HUES64 (cell line): ENCODE results near the gene NELFA.
"Not testable (repeated sequence)": the region's sequence is repeated elsewhere in the genome, so short reads cannot be mapped to it uniquely, and the experiment has no call there.

Source experiments
- H3K27ac ChIP-seq: 2 replicates; pipeline ENCODE4 v1.7.0; 2013; ENCODE audit warnings: low read depth, low read length, inconsistent platforms
- H3K27me3 ChIP-seq: 2 replicates; pipeline ENCODE4 v1.6.1; 2013; ENCODE audit warnings: mild to moderate bottlenecking, low read length; ENCODE audit not compliant: insufficient read depth
- H3K36me3 ChIP-seq: 2 replicates; pipeline ENCODE4 v1.6.1; 2013; ENCODE audit warnings: mild to moderate bottlenecking, low read length; ENCODE audit not compliant: insufficient read depth
- H3K4me1 ChIP-seq: 2 replicates; pipeline ENCODE4 v1.6.1; 2013; ENCODE audit warnings: mild to moderate bottlenecking, low read length, moderate library complexity; ENCODE audit not compliant: insufficient read depth
- H3K4me3 ChIP-seq: 2 replicates; pipeline ENCODE4 v1.5.1; 2013; ENCODE audit warnings: mild to moderate bottlenecking, low read length, moderate library complexity
- H3K9ac ChIP-seq: 2 replicates; pipeline ENCODE4 v1.6.1; 2013; ENCODE audit warnings: mild to moderate bottlenecking, low read depth, low read length
- H3K9me3 ChIP-seq: 2 replicates; pipeline ENCODE4 v1.6.1; 2013; ENCODE audit warnings: low read depth, low read length; ENCODE audit not compliant: insufficient read depth
- WGBS: fragments of 150-250, 120-280 bp; methylation state at CpG from one replicate; pipeline ENCODE4 v1.1.7; 2013; ENCODE audit warnings: missing lambda C conversion rate; 5-methylcytosine and 5-hydroxymethylcytosine counted together

The NELFA gene

DNA sequence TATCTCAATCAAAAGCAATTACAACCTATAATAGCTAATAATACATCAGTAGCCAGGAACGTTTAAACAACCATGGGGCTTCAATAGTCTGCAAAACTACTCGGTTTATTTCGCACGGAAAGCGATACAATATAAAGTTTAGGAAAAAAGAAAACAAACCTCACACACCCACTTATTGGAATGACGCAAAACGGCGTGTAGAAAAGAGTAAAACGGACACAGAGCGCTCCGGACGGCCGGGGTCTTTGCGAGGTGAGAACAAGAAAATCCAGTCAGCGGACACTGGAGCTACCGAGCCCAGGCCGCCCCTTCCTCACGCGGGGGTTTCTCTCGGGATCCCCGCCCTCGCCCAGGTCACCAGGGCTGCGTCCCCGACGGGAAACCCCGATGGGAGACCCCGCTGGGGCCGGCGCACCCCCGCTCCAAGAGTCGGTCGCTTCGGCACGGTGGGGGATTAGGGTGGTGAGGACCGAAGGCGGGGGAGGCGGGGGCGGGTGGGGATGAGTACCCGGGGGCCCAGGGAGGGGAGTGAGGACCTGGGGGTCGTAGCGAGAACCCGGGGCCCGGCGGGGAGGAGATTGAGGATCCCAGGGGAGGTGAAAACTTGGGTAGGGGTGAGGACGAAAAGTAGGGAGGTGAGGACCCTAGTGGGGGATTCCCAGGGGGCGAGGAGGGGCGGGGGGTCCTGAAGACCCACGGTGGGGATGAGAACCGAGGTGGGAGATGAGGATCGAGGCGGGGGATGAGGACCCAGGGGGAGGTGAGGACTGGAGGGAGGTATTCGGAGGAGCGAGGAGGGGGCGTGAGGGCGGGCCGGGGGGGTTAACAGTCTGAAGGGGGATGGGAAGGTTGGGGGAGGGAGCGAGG is 737 bp downstream of the NELFA start:
- H3K9ac ChIP-seq = peak overlapping the region; percentile 99
- H3K27ac ChIP-seq = peak overlapping the region; percentile 100; the same call in 1 of the 2 replicates
- H3K9me3 ChIP-seq = no peaks in the 10 kb centered on the region
- H3K4me3 ChIP-seq = peak overlapping the region; percentile 99
- H3K36me3 ChIP-seq = peaks cover 32% of the 10 kb centered on the region
- peaks cover 4% of the 10 kb centered on the region; the same call in 1 of the 2 replicates for H3K4me1 ChIP-seq
- H3K27me3 ChIP-seq = peaks cover 17% of the 10 kb centered on the region; the same call in 1 of the 2 replicates
- WGBS = 1% methylated on average over 57 of the region's 57 CpGs

DNA sequence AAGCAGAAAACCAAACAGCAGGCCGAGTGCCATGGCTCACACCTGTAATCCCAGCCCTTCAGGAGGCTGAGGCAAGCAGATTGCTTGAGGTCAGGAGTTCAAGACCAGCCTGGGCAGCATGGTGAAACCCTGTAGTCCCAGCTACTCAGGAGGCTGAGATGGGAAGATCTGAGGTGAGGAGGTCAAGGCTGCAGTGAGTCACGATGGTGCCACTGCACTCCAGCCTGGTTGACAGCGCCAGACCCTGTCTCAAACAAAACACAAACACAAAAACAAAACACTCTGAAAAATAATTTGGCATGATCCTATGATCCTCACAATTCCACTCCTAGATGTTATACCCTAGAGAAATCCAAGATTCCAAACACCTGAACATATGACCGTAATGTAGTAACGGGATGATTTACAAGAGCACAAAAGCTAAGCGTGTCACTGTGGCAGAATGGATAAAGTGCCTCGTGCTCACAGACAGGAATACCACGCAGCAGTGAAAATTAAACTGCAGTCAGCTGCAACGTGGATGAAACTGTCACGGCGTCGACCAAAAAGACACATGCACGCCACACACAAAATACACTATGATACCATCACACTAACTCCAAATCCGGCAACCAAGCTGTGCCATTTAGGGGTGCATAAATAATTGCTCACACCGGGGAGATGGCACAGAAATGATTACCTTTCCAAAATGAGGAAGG is 1.7 kb downstream of the NELFA start:
- peak overlapping the region; percentile 99 for H3K4me3 ChIP-seq
- peaks cover 34% of the 10 kb centered on the region for H3K36me3 ChIP-seq
- no peak overlapping the region for H3K27ac ChIP-seq
- no peaks in the 10 kb centered on the region for H3K9me3 ChIP-seq
- WGBS = 95% methylated on average over 15 of the region's 15 CpGs
- no peak overlapping the region for H3K9ac ChIP-seq
- peaks cover 4% of the 10 kb centered on the region; the same call in 1 of the 2 replicates for H3K4me1 ChIP-seq
- H3K27me3 ChIP-seq = peaks cover 17% of the 10 kb centered on the region; the same call in 1 of the 2 replicates

DNA sequence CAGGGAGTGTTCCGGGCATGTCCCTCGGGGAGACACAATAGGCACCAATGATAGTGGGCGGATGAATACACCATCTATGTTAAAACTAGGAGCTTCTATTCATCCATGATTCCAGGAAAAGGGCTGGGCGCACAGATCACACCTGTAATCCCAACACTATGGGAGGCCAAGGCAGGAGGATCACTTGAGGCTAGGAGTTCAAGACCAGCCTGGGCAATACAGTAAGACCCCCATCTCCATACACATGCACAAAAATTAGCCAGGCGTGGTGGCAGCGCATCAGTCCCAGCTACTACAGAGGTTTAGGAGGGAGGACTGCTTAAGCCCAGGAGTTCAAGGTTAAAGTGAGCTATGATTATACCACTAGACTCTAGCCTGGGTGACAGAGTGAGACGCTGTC is 2.4 kb downstream of the NELFA start:
- H3K4me3 ChIP-seq = no peak overlapping the region
- no peak overlapping the region for H3K9ac ChIP-seq
- H3K36me3 ChIP-seq = peaks cover 34% of the 10 kb centered on the region
- H3K27me3 ChIP-seq = peaks cover 15% of the 10 kb centered on the region; the same call in 1 of the 2 replicates
- H3K4me1 ChIP-seq = peaks cover 4% of the 10 kb centered on the region; the same call in 1 of the 2 replicates
- no peaks in the 10 kb centered on the region for H3K9me3 ChIP-seq
- no peak overlapping the region for H3K27ac ChIP-seq
- WGBS = 98% methylated on average over 7 of the region's 7 CpGs

DNA sequence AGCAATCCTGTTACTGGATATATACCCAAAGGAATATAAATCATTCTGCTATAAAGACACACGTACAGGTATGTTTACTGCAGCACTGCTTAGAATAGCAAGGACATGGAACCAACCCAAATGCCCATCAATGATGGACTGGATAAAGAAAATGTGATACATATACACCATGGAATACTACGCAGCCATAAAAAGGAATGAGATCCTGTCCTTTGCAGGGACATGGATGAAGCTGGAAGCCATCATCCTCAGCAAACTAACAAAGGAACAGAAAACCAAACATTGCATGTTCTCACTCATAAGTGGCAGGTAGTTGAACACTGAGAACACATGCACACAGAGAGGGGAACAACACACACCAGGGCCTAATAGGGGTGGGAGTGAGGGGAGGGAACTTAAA is 5.4 kb downstream of the NELFA start:
- not testable (repeated sequence) for H3K27ac ChIP-seq, H3K4me3 ChIP-seq, H3K27me3 ChIP-seq, H3K9ac ChIP-seq, H3K4me1 ChIP-seq, H3K9me3 ChIP-seq
- WGBS = 94% methylated on average over 2 of the region's 2 CpGs
- H3K36me3 ChIP-seq = peaks cover 34% of the 10 kb centered on the region

DNA sequence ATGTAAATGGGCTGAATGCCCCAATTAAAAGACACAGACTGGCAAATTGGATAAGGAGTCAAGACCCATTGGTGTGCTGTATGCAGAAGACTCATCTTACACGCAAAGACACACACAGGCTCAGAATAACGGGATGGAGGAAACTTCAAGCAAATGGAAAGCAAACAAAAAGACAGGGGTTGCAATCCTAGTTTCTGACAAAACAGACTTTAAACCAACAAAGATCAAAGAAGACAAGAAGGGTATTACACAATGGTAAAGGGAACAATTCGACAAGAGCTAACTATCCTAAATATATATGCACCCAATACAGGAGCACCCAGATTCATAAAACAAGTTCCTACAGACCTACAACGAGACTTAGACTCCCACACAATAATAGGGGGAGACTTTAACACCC is 9.5 kb downstream of the NELFA start:
- H3K36me3 ChIP-seq = peaks cover 17% of the 10 kb centered on the region; the same call in 1 of the 2 replicates
- not testable (repeated sequence) for H3K9ac ChIP-seq, H3K27me3 ChIP-seq, H3K27ac ChIP-seq, H3K4me3 ChIP-seq, H3K9me3 ChIP-seq, H3K4me1 ChIP-seq
- 95% methylated on average over 4 of the region's 4 CpGs for WGBS

DNA sequence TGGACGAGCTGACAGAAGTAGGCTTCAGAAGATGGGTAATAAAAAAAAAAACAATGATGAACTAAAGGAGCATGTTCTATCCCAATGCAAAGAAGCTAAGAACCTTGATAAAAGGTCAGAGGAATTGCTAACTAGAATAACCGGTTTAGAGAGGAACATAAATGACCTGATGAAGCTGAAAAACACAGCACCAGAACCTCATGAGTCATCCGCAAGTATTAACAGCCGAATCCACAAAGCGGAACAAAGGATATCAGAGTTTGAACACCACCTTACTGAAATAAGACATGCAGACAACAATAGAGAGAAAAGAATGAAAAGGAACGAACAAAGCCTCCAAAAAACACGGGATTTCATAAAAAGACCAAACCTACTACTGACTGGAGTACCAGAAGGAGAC is 10.5 kb downstream of the NELFA start:
- no peak overlapping the region for H3K27ac ChIP-seq
- H3K9ac ChIP-seq = no peak overlapping the region
- no peak overlapping the region for H3K4me3 ChIP-seq
- H3K4me1 ChIP-seq = 0 out of 2 replicates have a peak, but pooled peaks cover 5% of the 10 kb centered on the region
- no peaks in the 10 kb centered on the region for H3K27me3 ChIP-seq
- H3K36me3 ChIP-seq = peaks cover 7% of the 10 kb centered on the region; the same call in 1 of the 2 replicates
- H3K9me3 ChIP-seq = no peaks in the 10 kb centered on the region
- WGBS = 96% methylated on average over 7 of the region's 7 CpGs

DNA sequence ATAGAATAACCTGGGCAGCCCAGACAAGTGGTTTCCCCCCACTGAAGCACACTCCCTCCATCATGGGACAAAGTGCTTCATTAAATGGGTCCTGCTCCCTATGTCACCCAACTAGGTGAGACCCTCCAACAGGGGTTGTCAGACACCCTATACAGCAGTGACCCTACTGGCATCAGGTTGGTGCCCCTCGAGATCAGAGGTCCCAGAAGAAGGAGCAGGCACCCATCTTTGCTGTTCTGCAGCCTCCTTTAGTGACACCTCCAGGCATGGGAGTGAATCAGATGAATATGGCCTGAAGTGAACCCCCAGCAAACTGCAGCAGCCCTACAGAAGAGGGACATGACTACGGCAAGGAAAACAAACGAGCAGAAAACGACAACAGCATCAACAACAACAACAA is 11.1 kb downstream of the NELFA start:
- H3K9me3 ChIP-seq = no peaks in the 10 kb centered on the region
- no peak overlapping the region for H3K4me3 ChIP-seq
- H3K36me3 ChIP-seq = peaks cover 3% of the 10 kb centered on the region; the same call in 1 of the 2 replicates
- H3K27ac ChIP-seq = no peak overlapping the region
- H3K9ac ChIP-seq = no peak overlapping the region
- 0 out of 2 replicates have a peak, but pooled peaks cover 5% of the 10 kb centered on the region for H3K4me1 ChIP-seq
- no peaks in the 10 kb centered on the region for H3K27me3 ChIP-seq
- WGBS = 93% methylated on average over 4 of the region's 4 CpGs

DNA sequence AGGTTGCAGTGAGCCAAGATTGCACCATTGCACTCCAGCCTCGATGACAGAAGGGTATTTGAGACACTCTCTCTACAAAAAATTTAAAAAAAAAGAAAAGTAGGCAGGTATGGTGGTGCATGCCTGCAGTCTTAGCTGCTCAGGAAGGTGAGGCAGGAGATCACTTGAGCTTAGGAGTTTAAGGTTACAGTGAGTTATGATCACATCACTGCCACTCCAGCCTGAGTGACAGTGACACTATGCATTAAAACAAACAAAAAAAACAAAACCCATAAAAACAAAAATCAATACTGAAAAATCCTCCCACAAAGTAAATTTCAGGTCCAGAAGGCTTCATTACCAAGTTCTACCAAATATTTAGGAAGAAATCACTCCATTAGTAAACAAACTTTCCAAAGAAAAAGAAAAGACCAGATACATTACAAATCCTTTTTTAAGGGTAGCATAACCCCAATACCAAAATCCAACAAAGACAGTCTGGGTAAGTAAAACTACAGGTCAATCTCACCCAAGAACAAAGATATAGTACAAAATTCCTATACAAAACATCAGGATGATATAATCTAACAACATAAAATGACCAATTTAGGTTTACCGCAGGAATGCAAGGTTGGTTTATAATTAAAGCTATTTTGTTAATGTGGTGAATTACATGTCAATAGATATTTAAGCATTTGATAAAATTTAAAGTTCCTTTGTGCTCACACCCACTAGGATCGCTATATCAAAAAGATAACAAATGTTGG is 11.7 kb downstream of the NELFA start:
- Histone ChIP-seq H3K9ac (no peak overlapping the region), H3K4me3 (no peak overlapping the region), H3K27me3 (no peaks in the 10 kb centered on the region), H3K27ac (no peak overlapping the region), H3K9me3 (no peaks in the 10 kb centered on the region), H3K4me1 (0 out of 2 replicates have a peak, but pooled peaks cover 5% of the 10 kb centered on the region), H3K36me3 (peaks cover 3% of the 10 kb centered on the region; the same call in 1 of the 2 replicates)
- WGBS = 100% methylated on average over 2 of the region's 3 CpGs

DNA sequence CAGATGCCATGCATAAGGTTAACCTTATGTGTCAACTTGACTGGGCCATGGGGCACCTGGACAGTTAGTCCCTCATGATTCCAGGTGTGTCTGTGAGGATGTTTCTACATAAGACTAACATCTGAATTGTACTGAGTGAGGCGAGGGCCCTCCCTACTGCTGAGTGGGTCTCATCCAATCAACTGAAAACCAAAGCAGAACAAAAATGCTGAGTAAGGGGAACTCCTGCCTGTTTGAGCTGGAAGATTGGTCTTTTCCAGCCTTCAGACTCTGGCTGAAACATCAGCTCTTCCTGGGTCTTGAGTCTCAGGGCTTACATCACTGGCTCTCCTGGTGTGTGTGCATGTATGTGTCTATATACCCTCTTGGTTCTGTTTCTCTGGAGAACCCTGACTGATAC is 13.8 kb downstream of the NELFA start:
- Histone ChIP-seq H3K9me3 (no peaks in the 10 kb centered on the region), H3K4me1 (0 out of 2 replicates have a peak, but pooled peaks cover 5% of the 10 kb centered on the region), H3K9ac (no peak overlapping the region), H3K27me3 (no peaks in the 10 kb centered on the region), H3K4me3 (no peak overlapping the region), H3K27ac (no peak overlapping the region), H3K36me3 (peaks cover 18% of the 10 kb centered on the region)
- WGBS = 100% methylated on average over 1 of the region's 1 CpG

DNA sequence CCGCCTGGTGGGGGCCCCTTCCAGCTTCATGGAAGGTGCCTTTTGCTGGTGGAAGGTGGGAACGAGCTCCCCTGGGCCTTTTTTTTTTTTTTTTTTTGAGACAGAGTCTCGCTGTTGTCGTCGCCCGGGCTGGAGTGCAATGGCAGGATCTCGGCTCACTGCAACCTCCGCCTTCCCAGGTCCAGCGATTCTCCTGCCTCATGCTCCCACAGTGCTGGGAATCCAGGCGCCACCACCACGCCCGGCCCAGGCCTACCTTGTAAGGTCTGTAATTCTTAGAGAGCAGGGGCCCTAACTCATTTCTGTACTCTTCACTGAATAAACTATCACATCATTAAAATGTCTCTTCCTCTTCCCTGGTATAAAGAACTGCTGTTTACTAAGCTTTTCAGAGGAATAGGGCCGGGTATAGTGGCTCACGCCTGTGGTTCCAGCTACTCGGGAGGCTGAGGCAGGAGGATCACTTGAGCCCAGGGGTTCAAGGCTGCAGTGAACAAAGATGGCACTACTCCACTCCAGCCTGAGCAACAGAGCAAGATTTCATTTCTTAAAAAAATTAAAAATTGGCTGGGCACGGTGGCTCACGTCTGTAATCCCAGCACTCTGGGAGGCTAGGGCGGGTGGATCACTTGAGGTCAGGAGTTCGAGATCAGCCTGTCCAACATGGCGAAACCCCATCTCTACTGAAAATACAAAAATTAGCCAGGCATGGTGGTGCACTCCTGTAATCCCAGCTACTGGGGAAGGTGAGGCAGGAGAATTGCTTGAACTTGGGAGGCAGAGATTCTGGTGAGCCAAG is 14.9 kb downstream of the NELFA start:
- WGBS = 95% methylated on average over 20 of the region's 20 CpGs
- not testable (repeated sequence) for H3K4me3 ChIP-seq, H3K4me1 ChIP-seq, H3K27ac ChIP-seq, H3K9ac ChIP-seq, H3K27me3 ChIP-seq, H3K9me3 ChIP-seq
- peaks cover 27% of the 10 kb centered on the region for H3K36me3 ChIP-seq
